HL-60/S4 (cell line): Measurements from ENCODE around the gene DNAAF5.
"Not testable (repeated sequence)": the region's sequence is repeated elsewhere in the genome, so short reads cannot be mapped to it uniquely, and the experiment has no call there.

Experiments used
- in situ Hi-C: fragments of 300-500 bp; cut with MboI; formaldehyde crosslinking; loops from 2 replicates; pipeline ENCODE4 v1.14.3; 2022; ENCODE audit warnings: low sequenced_read_pairs

Gene DNAAF5

DNA sequence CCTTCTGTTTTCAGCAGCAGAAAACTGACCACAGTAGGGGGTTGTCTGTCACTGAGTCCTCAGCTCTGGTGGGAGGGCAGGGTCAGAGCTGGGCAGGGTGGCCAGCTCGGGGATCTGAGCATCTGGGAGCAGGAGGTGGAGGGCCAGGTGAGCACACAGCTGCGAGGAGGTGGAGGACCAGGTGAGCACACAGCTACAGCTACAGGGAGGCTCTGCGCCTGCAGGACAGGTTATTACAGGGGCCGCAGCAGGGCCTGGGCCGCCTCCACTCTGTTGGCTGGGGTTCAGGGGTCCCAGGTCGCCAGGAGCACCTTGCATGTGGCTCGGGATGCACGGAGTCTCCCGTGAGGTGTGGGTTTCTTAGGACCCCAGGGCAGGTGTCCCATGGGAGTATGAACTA is 53.0 kb downstream of the DNAAF5 start:
- in situ Hi-C loops: loop anchor here (10.0 kb wide), 1 partner anchor 465 kb away; no protein-coding TSS in a partner anchor

- in situ Hi-C loops: no loop called here
These were observed 53.6 kb downstream of the DNAAF5 start for GRCh38 chr7:780081-780480.

DNA sequence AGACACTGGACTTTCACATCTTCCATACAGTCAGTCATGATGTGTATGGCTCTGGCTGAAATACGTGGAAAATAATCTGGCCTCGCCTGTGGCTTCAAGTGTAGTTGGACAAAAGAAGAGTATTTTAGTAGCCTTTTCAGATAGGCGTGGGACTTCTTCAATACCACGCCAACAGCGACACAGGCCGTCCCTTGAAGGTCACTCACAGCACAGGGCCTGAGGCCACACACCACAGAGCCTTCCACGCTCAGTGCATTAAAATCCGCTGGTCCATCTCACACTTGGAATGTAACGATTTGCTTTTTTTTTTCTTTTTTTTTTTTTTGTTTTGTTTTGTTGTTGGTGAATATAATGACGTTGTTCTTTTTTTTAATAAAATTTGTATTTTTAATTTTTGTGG is 54.0 kb downstream of the DNAAF5 start:
- in situ Hi-C loops: no loop called here

DNA sequence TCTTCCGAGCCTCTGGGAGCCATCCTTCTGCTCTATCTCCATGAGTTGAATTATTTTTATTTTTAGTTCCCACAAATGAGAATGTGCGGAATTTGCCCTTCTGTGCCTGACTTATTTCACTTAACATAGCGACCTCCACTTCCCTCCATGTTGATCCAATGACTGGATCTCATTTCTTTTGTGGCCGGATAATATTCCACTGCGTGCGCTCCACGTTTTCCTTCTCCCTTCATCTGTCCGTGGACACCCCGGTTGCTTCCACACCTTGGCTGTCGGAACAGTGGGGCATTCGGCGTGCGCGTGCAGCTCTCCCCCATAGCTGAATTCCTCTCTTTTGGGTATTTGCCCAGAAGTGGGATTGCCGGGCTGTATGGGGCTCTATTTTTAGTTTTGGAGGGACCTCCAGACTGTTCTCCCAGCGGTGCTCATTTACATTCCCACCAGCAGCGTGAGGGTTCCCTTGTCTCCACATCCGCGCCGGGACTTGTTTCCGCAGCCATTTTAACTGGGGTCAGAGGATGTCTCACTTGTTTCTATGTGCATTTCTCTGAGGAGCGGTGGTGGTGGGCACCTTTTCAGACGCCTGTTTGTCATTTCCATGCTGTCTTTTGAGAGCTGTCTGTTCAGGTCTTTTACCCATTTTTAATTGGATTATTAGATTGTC is 54.8 kb downstream of the DNAAF5 start:
- in situ Hi-C loops: no loop called here

DNA sequence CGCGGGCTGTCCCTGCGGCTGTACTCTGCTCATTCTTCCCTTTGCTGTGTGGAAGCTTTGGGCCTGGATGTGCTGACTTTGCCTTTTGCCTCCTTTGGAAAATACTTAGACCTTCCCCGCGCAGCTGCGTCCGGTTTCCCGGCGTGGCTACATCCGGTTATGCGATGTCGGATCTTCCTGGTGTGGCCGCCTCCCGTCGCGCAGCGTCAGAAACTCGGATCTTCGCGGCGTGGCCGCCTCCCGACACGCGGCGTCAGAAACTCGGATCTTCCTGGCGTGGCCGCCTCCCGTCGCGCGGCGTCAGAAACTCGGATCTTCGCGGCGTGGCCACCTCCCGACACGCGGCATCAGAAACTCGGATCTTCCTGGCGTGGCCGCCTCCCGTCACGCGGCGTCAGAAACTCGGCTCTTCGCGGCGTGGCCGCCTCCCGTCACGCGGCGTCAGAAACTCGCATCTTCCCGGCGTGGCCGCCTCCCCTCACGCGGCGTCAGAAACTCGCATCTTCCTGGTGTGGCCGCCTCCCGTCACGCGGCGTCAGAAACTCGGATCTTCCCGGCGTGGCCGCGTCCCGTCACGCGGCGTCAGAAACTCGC is 55.5 kb downstream of the DNAAF5 start:
- in situ Hi-C loops: no loop called here

DNA sequence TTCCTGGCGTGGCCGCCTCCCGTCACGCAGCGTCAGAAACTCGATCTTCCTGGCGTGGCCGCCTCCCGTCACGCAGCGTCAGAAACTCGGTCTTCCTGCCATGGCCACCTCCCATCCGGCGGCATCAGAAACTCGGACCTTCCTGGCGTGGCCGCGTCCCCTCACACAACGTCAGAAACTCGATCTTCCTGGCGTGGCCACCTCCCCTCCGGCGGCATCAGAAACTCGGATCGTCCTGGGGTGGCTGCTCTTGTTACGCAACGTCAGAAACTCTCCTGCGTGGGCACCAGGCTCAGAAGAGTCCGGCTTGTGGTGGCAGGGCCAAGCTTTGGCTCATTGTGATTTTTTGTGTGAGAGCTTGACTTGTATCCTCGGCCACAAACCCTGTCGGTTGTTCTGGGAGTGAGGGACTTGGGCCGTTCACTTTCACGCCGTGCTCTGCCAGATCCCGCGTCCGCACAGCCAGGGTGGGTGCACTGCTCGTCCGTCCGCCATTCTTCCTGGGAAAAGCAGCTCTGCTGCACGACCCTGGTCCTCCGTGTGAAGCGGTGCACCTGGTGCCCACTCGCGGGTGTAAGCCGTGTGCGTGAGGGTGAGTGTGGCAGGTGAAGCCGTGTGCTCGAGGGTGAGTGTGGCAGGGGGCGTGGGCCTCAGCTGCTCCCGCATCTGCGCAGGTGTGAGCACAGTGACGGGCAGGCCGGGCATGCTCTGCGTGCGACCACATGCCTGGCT is 56.4 kb downstream of the DNAAF5 start:
- in situ Hi-C loops: no loop called here

- in situ Hi-C loops: no loop called here
These were observed 57.3 kb downstream of the DNAAF5 start for GRCh38 chr7:783556-784490.

DNA sequence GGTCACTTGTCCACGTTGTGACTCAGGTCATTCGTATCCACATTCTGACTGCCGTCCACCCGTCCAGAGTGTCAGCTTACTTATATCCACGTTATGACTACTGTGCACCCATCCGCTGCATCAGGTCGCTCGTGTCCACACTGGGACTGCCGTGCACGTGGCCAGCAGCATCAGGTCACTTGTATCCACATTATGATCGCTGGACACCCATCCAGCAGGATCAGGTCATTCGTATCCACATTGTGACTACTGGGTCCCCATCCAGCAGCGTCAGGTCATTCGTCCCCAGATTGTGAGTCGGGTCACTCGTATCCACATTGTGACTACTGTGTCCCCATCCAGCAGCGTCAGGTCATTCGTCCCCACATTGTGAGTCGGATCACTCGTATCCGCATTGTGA is 58.5 kb downstream of the DNAAF5 start:
- in situ Hi-C loops: no loop called here

- in situ Hi-C loops: no loop called here
These were observed 58.9 kb downstream of the DNAAF5 start for GRCh38 chr7:785416-785815.

DNA sequence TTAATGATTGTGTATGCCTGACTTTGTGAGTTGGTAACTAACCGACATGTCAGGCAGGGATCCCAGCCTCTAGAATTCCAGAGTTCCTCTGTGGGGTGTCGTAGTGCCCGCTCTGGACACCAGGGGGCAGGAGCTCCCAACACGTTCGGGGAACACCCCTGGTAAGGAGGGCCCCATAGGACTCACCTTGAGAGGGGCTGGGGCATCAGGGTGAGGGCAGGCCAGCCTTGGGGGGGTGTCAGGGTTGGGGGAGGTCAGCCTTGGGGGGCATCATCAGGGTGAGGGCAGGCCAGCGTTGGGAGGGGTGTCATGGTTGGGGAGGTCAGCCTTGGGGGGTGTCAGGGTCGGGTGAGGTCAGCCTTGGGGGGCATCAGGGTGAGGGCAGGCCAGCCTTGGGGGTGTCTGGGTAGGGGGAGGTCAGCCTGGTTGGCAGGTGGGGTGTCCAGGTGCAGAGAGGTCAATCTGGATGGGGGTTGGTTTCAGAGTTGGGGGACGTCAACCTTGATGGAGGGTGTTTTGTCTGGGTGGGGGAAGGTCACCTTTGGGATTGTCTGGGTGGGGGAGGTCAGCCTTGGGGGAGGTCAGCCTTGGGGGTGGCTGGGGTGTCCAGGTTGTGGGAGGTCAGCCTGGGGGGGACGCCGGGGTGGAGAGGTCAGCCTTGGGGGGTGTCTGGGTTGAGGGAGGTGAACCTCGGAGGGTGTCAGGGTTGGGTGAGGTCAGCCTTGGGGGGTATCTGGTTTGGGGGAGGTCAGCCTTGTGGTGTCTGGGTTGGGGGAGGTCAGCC is 60.2 kb downstream of the DNAAF5 start:
- in situ Hi-C loops: no loop called here

DNA sequence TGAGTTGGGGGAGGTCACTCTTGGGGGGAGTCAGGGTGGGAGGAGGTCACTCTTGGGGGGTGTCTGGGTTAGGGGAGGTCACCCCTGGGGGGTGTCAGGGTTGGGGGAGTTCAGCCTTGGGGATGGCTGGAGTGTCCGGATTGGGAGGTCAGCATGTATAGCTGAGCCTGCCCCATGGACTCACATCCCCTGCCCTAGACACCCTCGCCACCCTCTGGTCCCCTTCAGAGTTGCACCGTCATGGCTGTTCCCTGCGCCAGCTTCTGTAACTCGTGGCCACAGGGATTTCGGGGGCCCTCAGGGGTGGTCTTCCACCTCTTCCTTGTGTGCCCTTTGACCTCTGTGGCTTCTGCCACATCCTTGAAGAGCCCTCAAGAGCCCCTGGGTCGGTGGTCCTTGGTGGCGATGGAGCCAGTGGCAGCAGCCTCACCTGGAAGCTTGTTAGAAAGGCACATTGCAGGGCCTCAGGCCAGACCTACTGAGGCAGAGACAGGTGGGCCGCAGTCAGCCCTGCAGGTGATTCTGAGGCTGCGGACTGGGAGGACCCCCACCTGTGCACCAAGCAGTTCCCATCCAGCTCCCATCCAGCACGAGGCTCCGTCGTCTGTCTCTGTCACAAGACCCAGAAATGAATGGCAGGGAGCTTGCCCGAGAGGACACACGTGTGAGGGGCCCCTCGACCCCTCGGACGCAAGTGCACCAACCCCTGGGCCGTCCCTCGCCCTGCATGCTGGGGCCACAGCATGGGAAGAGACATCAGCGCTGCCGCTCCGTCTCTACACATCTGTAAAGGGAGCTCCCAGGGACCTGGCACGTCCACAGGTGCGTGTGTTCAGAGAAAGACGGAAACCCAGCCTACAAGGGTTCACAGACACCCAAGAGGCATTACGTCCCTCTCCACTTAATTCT is 61.1 kb downstream of the DNAAF5 start:
- in situ Hi-C loops: no loop called here

DNA sequence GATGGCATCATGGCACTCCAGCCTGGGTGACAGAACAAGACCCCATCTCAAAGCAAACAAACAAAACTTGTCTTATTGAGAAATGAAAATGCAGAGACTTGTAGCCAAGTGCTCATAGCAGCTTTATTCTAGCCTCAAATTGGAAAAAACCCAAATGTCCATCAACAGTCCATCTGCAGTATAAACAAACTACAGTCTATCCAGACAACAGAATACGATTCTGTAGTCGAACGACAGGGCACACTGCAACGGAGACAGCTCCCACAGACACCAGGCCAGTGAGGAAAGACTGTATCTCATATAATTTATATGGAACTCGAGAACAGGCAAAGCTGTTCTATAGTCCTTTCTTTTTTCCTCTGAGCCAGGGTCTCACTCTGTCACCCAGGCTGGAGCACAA is 65.0 kb downstream of the DNAAF5 start:
- in situ Hi-C loops: no loop called here

DNA sequence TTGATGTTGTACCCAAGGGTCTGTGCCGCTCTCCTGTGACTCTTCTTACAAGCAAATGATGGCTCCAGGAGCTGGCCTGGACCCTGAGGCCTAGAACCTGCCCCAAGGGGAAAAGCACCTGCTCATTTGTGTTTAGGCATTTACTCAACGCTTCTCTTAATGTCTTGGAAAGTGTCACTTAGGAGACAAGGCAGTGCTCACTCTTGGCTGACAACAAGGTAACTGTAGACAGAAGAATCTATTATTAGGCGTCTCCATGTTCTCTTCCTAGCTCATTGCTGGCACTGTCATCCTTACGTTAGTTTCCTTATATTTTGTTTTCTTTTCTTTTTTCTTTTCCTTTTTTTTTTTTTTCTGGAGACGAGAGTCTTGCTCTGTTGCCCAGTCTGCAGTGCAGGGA is 67.7 kb downstream of the DNAAF5 start:
- in situ Hi-C loops: no loop called here

DNA sequence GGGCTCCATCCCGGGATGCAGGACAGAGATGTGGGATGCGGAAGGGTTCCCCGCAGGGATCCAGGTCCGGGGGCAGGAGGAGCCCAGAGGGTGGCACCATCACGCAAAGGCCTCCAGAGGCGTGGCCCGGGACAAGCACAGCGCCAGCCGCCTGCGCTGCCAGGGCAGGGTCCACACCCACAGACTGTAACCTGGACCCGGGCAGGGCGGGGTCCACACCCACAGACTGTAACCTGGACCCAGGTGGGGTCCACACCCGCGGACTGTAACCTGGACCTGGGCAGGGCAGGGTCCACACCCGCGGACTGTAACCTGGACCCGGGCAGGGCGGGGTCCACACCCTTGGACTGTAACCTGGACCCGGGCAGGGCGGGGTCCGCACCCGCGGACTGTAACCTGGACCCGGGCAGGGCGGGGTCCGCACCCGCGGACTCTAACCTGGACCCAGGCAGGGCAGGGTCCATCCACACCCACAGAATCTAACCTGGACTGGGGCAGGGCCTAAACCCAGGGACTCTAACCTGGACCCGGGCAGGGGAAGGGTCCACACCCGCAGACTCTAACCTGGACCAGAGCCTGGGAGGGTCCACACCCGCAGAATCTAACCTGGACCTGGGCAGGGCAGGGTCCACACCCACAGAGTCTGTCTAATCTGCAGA is 68.3 kb downstream of the DNAAF5 start:
- in situ Hi-C loops: no loop called here

- in situ Hi-C loops: not testable (repeated sequence)
These were observed 70.1 kb downstream of the DNAAF5 start for GRCh38 chr7:796434-797169.

DNA sequence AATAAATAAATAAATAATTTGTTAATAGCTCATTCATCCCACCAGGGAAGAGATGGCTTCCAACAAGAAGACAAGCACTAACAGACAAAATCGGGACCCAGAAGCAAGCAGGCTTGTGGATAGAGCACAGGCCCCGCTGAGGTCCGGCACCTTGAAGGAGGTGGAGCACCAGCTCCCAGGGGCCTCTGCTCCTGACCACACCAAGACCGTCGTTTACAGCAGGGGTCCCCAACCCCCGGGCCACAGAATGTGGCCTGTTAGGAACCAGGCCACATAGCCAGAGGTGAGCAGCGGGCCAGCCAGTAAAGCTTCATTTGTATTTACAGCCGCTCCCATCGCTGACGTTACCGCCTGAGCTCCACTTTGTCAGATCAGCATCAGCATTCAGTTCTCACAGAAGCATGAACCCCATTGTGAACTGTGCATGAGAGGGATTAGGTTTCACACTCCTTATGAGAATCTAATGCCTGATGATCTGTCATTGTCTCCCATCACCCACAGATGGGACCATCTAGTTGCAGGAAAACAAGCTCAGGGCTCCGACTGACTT is 72.5 kb downstream of the DNAAF5 start:
- in situ Hi-C loops: no loop called here

- in situ Hi-C loops: no loop called here
These were observed 74.2 kb downstream of the DNAAF5 start for GRCh38 chr7:800692-801091.

- in situ Hi-C loops: not testable (repeated sequence)
These were observed 74.9 kb downstream of the DNAAF5 start for GRCh38 chr7:801351-801750.
